ENCODE data around the gene CACYBP.

DNA sequence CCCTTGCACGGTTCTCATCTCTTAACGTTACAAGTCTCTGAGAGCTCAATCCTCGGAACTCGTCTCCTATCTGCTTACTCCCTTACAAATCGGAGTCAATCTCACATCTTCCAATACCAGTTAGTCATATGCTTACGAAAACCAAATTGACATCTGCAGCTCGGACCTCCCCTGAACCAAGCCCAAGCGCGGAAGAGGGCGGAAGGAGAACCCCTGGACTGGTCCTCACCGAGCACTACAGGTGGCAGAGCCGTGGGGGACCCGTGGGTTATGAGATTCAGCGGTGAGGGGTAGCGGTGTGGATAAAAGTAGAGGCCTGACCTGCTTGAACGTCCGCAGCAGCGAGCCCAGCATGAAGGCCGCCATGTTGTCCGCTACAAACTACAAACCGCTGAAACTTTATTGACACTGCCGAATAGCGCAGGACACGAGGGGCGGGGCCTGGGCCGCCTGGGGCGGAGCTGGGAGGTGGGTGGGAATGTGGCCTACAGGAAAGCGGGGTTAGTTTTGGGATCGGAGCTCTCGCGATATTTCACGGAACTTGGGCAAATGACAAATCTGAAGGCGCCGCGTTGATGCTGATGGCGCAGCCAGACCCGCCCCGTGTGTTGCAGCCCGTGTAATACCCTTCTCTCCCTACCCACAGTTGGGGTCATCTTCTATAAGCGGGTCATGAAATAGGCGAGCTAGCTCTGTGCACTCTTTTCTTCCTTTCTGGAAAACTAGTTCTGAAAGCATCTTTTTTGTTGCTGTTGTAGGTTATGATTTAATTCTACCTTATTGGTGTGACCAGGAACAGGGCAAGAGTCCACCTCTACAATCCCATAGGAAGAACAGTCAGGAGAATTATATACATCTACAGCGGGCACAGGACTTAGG is 23.5 kb downstream of the CACYBP start, which contains the start of gene MRPS14:
- TF ChIP-seq, protein P1, sequence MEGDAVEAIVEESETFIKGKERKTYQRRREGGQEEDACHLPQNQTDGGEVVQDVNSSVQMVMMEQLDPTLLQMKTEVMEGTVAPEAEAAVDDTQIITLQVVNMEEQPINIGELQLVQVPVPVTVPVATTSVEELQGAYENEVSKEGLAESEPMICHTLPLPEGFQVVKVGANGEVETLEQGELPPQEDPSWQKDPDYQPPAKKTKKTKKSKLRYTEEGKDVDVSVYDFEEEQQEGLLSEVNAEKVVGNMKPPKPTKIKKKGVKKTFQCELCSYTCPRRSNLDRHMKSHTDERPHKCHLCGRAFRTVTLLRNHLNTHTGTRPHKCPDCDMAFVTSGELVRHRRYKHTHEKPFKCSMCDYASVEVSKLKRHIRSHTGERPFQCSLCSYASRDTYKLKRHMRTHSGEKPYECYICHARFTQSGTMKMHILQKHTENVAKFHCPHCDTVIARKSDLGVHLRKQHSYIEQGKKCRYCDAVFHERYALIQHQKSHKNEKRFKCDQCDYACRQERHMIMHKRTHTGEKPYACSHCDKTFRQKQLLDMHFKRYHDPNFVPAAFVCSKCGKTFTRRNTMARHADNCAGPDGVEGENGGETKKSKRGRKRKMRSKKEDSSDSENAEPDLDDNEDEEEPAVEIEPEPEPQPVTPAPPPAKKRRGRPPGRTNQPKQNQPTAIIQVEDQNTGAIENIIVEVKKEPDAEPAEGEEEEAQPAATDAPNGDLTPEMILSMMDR (IDR thresholded peaks at IDR 0.05): no peak
- TF ChIP-seq POLR2AphosphoS5 (IDR thresholded peaks at IDR 0.05; ENCODE audit: low read depth, low read length) (peak; percentile 94), TCF7L2 (IDR thresholded peaks at IDR 0.05; ENCODE audit: low read depth, low read length) (peak; percentile 58)
- TF ChIP-seq, protein P2, sequence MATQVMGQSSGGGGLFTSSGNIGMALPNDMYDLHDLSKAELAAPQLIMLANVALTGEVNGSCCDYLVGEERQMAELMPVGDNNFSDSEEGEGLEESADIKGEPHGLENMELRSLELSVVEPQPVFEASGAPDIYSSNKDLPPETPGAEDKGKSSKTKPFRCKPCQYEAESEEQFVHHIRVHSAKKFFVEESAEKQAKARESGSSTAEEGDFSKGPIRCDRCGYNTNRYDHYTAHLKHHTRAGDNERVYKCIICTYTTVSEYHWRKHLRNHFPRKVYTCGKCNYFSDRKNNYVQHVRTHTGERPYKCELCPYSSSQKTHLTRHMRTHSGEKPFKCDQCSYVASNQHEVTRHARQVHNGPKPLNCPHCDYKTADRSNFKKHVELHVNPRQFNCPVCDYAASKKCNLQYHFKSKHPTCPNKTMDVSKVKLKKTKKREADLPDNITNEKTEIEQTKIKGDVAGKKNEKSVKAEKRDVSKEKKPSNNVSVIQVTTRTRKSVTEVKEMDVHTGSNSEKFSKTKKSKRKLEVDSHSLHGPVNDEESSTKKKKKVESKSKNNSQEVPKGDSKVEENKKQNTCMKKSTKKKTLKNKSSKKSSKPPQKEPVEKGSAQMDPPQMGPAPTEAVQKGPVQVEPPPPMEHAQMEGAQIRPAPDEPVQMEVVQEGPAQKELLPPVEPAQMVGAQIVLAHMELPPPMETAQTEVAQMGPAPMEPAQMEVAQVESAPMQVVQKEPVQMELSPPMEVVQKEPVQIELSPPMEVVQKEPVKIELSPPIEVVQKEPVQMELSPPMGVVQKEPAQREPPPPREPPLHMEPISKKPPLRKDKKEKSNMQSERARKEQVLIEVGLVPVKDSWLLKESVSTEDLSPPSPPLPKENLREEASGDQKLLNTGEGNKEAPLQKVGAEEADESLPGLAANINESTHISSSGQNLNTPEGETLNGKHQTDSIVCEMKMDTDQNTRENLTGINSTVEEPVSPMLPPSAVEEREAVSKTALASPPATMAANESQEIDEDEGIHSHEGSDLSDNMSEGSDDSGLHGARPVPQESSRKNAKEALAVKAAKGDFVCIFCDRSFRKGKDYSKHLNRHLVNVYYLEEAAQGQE (IDR thresholded peaks at IDR 0.05; ENCODE audit: insufficient read depth in 1 of 2, low read depth in 2 of 2, low read length in 1 of 2): 0 out of 4 replicates have a peak, but pooled peaks of 1 of the 2 experiments have one; percentile 12

Measured in Panc1 (cell line).